Vagina (tissue), 2 donors: ENCODE measurements around the gene TULP4. TPM values are rescaled to one million over a fixed set of nuclear protein-coding genes. Genes with fewer than 3 reads are reported as not detected.

Source experiments
- DNase-seq, 2 donors: peaks; one replicate each; pipeline ENCODE4 v3.0.0-alpha.2; 2017; ENCODE audit errors: extremely low spot score in 2 of 2
- H3K27ac ChIP-seq: fragments of 200-600 bp; sonication (generic); one replicate; pipeline ENCODE4 v1.5.1; 2019
- H3K27me3 ChIP-seq: fragments of 200-600 bp; sonication (generic); one replicate; pipeline ENCODE4 v1.5.1; 2019
- H3K36me3 ChIP-seq, 2 donors: fragments of 200-600 bp; sonication (generic); one replicate each; pipeline ENCODE4 v1.5.1; 2017 to 2019
- H3K4me1 ChIP-seq: fragments of 200-600 bp; sonication (generic); one replicate; pipeline ENCODE4 v1.5.1; 2019
- H3K4me3 ChIP-seq, 2 donors: fragments of 200-600 bp; sonication (generic); 1 replicate in 1 of 2; 2 replicates in 1 of 2; pipeline ENCODE4 v1.5.1; 2016 to 2019
- H3K9me3 ChIP-seq: fragments of 200-600 bp; sonication (generic); one replicate; pipeline ENCODE4 v1.5.1; 2019
- POLR2A ChIP-seq, 2 donors: fragments of 450-650 bp; IDR thresholded peaks; one replicate each; pipeline ENCODE4 v1.6.1; 2017; ENCODE audit warnings: antibody characterized with exemption in 2 of 2, mild to moderate bottlenecking in 2 of 2, moderate library complexity in 2 of 2
- POLR2AphosphoS5 ChIP-seq, 2 donors: sonication (generic); formaldehyde crosslinking; IDR thresholded peaks; one replicate each; pipeline ENCODE4 v1.9.0; 2017; ENCODE audit warnings: antibody characterized with exemption in 2 of 2, mild to moderate bottlenecking in 2 of 2, low read depth in 1 of 2; ENCODE audit not compliant: insufficient read depth in 1 of 2
- intact Hi-C: fragments of 100-400 bp; cut with DNase I; formaldehyde crosslinking; loops from one replicate; pipeline ENCODE4 v1.15.1; 2023
- total RNA-seq: library from RNA; depleted of rRNA; stranded (reverse); fragments of >200 nt; gene quantifications from one replicate; pipeline ENCODE4 v1.2.3, GENCODE V29; 2016
- TF ChIP-seq, protein P1 (sequence below), 3 experiments: fragments of 450-650 bp in 2 of 3; fragments of 200-600 bp in 1 of 3; sonication (generic) in 1 of 3; IDR thresholded peaks; one replicate each; pipeline ENCODE4 v1.5.1; 2017 to 2019; ENCODE audit warnings: antibody characterized with exemption in 3 of 3, mild to moderate bottlenecking in 2 of 3, moderate library complexity in 2 of 3

TULP4 gene
- total RNA-seq, 1 donor from 2014 or later = 79.8 TPM

- intact Hi-C loops = no loop called here
- H3K9me3 ChIP-seq = no peaks in the 10 kb centered on the region
- no peaks in the 10 kb centered on the region for H3K27me3 ChIP-seq
- no peaks in the 10 kb centered on the region for H3K36me3 ChIP-seq
- TF ChIP-seq, protein P1, sequence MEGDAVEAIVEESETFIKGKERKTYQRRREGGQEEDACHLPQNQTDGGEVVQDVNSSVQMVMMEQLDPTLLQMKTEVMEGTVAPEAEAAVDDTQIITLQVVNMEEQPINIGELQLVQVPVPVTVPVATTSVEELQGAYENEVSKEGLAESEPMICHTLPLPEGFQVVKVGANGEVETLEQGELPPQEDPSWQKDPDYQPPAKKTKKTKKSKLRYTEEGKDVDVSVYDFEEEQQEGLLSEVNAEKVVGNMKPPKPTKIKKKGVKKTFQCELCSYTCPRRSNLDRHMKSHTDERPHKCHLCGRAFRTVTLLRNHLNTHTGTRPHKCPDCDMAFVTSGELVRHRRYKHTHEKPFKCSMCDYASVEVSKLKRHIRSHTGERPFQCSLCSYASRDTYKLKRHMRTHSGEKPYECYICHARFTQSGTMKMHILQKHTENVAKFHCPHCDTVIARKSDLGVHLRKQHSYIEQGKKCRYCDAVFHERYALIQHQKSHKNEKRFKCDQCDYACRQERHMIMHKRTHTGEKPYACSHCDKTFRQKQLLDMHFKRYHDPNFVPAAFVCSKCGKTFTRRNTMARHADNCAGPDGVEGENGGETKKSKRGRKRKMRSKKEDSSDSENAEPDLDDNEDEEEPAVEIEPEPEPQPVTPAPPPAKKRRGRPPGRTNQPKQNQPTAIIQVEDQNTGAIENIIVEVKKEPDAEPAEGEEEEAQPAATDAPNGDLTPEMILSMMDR (IDR thresholded peaks at IDR 0.05) = no peak
- peaks cover 42% of the 10 kb centered on the region for H3K4me1 ChIP-seq
- no peak overlapping the region for H3K4me3 ChIP-seq
- peak overlapping the region; percentile 5 for H3K27ac ChIP-seq
- DNase-seq = no peak
These were observed 25.9 kb upstream of the TULP4 start for GRCh38 chr6:158286413-158286812.

- no peaks in the 10 kb centered on the region for H3K9me3 ChIP-seq
- H3K4me3 ChIP-seq = no peak overlapping the region
- H3K4me1 ChIP-seq = peaks cover 42% of the 10 kb centered on the region
- intact Hi-C loops = no loop called here
- no peak for DNase-seq
- no peaks in the 10 kb centered on the region for H3K36me3 ChIP-seq
- no peaks in the 10 kb centered on the region for H3K27me3 ChIP-seq
- peak overlapping the region; percentile 5 for H3K27ac ChIP-seq
- TF ChIP-seq POLR2AphosphoS5 (IDR thresholded peaks at IDR 0.05; ENCODE audit: insufficient read depth in 1 of 2, low read depth in 1 of 2) (no peak), POLR2A (IDR thresholded peaks at IDR 0.05) (no peak)
- TF ChIP-seq, protein P1 (IDR thresholded peaks at IDR 0.05) = no peak
These were observed 25.2 kb upstream of the TULP4 start for GRCh38 chr6:158287047-158287446.

DNA sequence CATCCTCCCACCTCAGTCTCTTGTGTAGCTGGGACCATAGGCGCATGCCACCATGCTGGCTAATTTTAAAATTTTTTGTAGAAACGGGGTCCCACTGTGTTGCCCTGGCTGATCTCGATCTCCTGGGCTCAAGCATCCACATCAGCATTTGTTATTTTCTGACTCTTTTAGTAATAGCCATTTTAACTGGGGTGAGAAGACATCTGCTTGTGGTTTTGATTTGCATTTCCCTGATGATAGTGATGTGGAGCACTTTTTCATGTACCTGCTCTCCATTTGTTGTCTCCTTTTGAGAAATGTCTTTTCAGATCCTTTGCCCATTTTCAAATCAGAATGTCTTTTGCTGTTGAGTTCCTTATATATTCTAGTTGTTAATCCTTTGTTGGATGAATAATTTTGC, 22.2 kb upstream of the TULP4 start:
- Histone ChIP-seq H3K27ac (no peak overlapping the region), H3K4me3 (no peak overlapping the region), H3K4me1 (peaks cover 24% of the 10 kb centered on the region), H3K27me3 (no peaks in the 10 kb centered on the region), H3K36me3 (no peaks in the 10 kb centered on the region), H3K9me3 (no peaks in the 10 kb centered on the region)
- TF ChIP-seq POLR2A (IDR thresholded peaks at IDR 0.05) (no peak), POLR2AphosphoS5 (IDR thresholded peaks at IDR 0.05; ENCODE audit: insufficient read depth in 1 of 2, low read depth in 1 of 2) (no peak)
- TF ChIP-seq, protein P1 (IDR thresholded peaks at IDR 0.05) = no peak
- no peak for DNase-seq
- intact Hi-C loops = no loop called here

DNA sequence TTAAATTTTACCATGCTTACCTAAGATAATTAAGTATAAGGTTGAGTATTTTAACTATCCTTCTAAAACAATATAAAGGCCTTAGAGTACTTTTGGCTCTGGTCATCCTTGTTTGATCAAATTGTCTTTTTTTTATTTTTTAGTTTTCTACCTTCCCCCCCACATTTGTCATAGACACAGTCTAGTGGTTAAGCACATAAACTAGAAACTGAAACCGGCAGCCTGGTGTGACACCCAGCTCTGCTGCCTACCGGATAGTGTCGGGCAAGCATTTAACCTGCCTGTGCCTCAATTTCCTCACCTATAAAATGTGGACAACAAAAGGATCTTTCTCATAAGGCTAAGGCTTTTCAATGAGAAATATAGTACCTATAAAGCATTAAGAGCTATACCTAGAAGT, 21.6 kb upstream of the TULP4 start:
- DNase-seq = no peak
- no peaks in the 10 kb centered on the region for H3K27me3 ChIP-seq

GRCh38 chr6:158292016-158292415, 20.2 kb upstream of the TULP4 start:
- no peak overlapping the region for H3K27ac ChIP-seq
- H3K27me3 ChIP-seq = no peaks in the 10 kb centered on the region
- intact Hi-C loops = no loop called here
- H3K9me3 ChIP-seq = peaks cover 12% of the 10 kb centered on the region
- no peak overlapping the region for H3K4me3 ChIP-seq
- H3K36me3 ChIP-seq = peaks cover 0 to 8% of the 10 kb centered on the region in 2 donors
- TF ChIP-seq POLR2A (IDR thresholded peaks at IDR 0.05) (no peak), POLR2AphosphoS5 (IDR thresholded peaks at IDR 0.05; ENCODE audit: insufficient read depth in 1 of 2, low read depth in 1 of 2) (no peak)
- TF ChIP-seq, protein P1 (IDR thresholded peaks at IDR 0.05) = no peak
- H3K4me1 ChIP-seq = peaks cover 4% of the 10 kb centered on the region
- DNase-seq = no peak

More for the DNA sequence above, 21.6 kb upstream of the TULP4 start:
- TF ChIP-seq, protein P1 (IDR thresholded peaks at IDR 0.05) = no peak
- TF ChIP-seq POLR2AphosphoS5 (IDR thresholded peaks at IDR 0.05; ENCODE audit: insufficient read depth in 1 of 2, low read depth in 1 of 2) = no peak
- Histone ChIP-seq H3K4me3 (no peak overlapping the region), H3K36me3 (no peaks in the 10 kb centered on the region), H3K9me3 (peaks cover under 1% of the 10 kb centered on the region), H3K4me1 (peaks cover 18% of the 10 kb centered on the region), H3K27ac (no peak overlapping the region)
- intact Hi-C loops = no loop called here
